Measurements from ENCODE around the gene PET117.

DNA sequence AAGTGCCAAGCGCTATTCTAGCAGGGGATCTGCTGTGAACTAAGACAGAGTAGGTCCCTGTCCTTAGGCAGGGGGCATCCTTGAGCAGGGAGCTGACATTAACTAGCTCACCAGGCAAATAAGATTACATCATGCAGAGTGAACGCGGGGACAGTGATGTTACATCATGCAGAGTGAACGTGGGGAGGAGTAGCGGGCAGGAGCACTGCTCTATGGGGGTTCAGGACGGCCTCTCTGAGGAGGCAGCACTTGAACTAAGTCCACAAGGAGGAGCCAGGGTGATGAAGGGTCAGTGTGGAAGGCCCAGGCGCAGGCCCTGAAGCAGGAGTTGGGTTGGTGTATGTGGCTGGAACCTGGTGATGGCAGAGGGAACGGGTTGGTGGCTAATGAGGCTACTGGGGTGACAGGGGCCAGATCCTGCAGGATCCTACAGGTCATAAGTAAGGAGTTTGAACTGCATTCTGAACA lies 38.7 kb downstream of the PET117 start:
- TF ChIP-seq, protein P1, sequence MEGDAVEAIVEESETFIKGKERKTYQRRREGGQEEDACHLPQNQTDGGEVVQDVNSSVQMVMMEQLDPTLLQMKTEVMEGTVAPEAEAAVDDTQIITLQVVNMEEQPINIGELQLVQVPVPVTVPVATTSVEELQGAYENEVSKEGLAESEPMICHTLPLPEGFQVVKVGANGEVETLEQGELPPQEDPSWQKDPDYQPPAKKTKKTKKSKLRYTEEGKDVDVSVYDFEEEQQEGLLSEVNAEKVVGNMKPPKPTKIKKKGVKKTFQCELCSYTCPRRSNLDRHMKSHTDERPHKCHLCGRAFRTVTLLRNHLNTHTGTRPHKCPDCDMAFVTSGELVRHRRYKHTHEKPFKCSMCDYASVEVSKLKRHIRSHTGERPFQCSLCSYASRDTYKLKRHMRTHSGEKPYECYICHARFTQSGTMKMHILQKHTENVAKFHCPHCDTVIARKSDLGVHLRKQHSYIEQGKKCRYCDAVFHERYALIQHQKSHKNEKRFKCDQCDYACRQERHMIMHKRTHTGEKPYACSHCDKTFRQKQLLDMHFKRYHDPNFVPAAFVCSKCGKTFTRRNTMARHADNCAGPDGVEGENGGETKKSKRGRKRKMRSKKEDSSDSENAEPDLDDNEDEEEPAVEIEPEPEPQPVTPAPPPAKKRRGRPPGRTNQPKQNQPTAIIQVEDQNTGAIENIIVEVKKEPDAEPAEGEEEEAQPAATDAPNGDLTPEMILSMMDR (IDR thresholded peaks at IDR 0.05) = no peak
- TF ChIP-seq POLR2A (IDR thresholded peaks at IDR 0.05) (no peak), EP300 (IDR thresholded peaks at IDR 0.05; ENCODE audit: low read depth) (no peak), POLR2AphosphoS5 (IDR thresholded peaks at IDR 0.05) (no peak)
